UCSD-AML1 (cell line): Measurements from ENCODE around the gene USP1.
A peak's percentile ranks its signal among the peaks of the same experiment; 100 is the strongest.

Experiments
- DNase-seq: peaks from one replicate; lab custom pipeline; 2025; ENCODE audit not compliant: unreplicated experiment; lab: John Stamatoyannopoulos, UW

Gene USP1, protein sequence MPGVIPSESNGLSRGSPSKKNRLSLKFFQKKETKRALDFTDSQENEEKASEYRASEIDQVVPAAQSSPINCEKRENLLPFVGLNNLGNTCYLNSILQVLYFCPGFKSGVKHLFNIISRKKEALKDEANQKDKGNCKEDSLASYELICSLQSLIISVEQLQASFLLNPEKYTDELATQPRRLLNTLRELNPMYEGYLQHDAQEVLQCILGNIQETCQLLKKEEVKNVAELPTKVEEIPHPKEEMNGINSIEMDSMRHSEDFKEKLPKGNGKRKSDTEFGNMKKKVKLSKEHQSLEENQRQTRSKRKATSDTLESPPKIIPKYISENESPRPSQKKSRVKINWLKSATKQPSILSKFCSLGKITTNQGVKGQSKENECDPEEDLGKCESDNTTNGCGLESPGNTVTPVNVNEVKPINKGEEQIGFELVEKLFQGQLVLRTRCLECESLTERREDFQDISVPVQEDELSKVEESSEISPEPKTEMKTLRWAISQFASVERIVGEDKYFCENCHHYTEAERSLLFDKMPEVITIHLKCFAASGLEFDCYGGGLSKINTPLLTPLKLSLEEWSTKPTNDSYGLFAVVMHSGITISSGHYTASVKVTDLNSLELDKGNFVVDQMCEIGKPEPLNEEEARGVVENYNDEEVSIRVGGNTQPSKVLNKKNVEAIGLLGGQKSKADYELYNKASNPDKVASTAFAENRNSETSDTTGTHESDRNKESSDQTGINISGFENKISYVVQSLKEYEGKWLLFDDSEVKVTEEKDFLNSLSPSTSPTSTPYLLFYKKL

DNA sequence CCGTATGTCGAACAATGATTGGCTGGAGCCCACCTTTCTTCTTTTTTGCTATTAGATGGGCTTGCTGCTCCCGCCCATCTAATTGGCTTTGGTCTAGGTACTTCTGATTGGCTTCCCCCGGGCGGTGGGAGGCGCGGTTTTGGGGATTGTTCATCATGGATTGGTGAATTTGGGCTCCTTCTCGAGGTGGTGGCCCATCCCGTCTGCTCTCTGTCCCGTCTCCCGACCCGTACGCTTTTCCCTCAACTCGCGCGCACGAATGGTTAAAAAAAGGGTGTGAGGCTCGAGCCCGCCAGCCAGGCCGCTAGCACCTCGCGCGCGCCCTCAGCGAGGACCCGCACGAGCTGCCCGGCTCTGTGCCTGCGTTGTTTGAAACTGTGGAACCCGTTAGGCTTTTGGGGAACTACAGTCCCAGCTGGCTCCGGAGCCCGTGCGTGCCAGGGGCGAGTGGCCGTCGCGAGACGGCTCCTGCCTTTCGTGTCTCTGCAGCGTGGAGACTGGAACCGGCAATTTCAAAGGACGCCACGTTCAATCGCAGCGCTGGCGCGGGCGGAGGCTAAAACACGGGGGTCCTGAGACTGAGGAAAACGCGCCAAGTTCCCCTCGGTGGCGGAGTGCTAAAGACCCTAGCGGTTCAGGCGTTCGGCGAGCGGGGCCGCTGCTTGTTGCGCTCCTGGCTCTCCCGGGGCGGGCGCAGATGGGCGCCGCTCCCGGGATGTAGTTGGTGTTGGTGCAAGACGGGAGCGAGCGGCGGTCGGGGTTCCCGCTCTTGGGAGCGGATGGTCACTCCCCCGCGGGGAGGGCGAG lies at the start of gene USP1:
Gene USP1, plus strand, starts transcription at position 584 of the 807 bp plus-strand sequence. CDS start 2,819 bp downstream, outside the sequence.
- peak; percentile 100 for DNase-seq

- no peak for DNase-seq
These were observed 47.3 kb upstream of the USP1 start for GRCh38 chr1:62389531-62389930.

- DNase-seq = no peak
These were observed 46.8 kb upstream of the USP1 start for GRCh38 chr1:62390071-62390470.

- peak; percentile 41 for DNase-seq
These were observed 45.4 kb upstream of the USP1 start for GRCh38 chr1:62391369-62391971.

- DNase-seq = no peak
These were observed 43.9 kb upstream of the USP1 start for GRCh38 chr1:62392951-62393350.

DNA sequence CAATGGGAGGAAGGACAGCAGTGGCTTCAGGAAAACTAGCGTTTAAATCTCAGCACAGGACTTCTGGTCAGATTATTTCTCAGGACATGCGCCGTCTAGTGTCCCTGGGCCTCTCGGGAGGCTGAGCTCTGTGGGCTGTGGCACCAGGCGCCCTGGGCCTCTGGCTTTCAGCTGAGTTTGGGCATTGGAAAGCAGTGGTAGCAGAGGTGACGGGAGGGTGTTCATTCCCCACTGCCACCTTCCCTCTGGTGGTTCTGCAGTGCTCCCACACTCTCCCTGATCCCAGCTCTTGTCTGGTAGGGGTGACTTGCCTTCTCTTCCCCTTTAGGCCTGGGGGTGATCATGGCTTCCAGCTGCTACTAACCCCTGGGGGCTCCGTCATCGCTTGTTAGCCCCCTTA lies 42.2 kb upstream of the USP1 start:
- DNase-seq = no peak

DNA sequence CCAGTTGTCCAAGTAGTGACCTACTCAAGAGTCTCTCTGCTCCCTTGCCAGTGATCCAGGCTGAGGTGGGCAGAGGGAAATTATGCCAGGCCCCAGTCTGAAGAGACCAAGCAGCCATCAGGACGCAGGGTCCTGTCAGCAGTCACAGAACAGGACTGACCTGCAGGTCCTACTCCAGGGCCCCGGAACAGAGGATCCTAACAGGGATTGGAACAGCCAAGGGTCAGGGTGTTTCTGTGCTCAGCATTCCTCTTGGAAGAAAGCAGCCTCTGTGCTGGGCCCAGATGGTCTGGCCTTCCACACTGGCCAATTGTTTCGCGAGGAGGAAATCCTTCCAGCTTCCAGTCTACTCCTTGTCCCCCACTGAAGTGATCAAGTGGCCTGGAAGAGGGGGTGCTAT lies 41.6 kb upstream of the USP1 start:
- DNase-seq = no peak

DNA sequence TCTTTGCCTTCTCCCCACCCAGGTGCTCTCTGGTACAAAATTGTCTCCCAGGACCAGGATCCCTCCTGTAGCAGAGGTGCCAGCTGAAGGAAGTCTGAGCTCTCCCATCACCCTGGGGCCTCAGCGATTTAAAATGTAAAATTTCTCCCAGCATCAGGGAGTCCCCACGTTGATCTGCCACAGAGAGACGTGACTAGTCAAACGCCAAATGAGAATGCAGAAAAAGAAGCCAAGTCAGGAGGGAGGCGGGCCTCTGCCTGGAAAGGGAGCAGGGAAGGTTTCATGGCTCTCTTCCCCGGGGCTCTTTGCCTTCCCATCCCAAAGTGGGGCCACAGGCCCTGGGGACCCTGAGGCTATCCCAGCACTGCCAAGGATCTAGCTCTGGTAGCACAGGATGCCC lies 40.0 kb upstream of the USP1 start:
- DNase-seq = no peak

DNA sequence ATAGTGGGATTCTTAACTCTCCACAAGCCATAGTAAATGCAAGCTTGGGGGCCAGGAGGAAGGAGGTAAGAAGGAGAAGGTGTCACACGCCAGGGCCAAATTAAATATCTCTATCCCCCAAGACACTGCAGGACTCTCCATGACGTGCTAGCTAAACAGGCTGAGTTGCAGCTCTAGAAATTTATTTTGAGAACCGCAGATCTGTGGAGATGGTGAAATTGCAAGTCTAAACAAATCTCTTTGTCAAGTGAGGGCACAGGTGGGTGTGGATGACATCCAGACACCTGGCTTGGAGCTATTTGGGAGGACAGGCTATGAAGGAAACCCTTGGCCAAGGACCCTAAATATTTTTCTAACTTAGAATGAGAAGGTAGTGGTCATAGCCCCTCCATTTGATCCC lies 39.5 kb upstream of the USP1 start:
- DNase-seq = no peak

GRCh38 chr1:62398377-62398776 lies 38.5 kb upstream of the USP1 start:
- DNase-seq = no peak

GRCh38 chr1:62401034-62401760 lies 35.7 kb upstream of the USP1 start:
- no peak for DNase-seq

DNA sequence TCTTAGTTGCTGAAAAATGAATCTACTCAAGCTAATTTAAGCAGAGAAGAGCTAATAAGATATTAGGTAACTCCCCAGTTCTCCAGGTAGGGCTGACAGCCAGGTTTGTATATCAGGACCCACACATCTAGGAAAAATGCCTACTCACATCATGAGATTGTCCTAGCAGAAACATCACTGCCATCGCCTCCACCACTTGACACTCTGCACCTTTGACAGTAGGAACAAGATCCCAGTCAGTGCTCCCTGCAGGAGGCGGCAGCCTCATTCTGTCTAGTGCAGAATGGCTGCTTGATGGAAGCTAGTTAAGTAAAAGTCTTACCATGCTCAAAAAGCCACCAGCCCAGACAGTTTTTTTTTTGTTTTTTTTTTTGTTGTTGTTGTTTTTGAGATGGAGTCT lies 31.6 kb upstream of the USP1 start:
- no peak for DNase-seq

- DNase-seq = no peak
These were observed 30.3 kb upstream of the USP1 start for GRCh38 chr1:62406576-62406975.

DNA sequence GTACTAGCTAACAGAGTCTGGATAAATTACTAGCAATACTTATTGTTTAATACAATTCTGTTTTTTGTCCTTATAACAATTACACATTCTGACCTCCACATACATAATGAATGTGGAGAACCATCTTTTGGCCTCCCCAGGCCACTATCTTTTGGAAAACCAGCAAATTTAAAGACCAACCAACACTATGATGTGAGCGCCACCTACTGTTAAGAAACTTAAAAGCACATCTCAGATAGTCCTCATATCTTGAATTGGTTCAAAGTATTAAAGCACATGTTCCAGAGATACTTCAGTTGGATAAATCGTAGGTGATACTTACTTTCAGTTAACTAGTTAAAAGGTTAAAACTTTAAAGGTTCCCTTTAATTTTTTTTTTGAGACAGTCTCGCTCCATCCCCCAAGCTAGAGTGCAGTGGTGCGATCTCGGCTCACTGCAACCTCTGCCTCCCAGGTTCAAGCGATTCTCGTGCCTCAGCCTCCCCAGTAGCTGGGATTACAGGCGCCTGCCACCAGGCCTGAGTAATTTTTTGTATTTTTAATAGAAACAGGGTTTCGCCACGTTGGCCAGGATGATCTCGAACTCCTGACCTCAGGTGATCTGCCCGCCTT lies 29.3 kb upstream of the USP1 start:
- no peak for DNase-seq

DNA sequence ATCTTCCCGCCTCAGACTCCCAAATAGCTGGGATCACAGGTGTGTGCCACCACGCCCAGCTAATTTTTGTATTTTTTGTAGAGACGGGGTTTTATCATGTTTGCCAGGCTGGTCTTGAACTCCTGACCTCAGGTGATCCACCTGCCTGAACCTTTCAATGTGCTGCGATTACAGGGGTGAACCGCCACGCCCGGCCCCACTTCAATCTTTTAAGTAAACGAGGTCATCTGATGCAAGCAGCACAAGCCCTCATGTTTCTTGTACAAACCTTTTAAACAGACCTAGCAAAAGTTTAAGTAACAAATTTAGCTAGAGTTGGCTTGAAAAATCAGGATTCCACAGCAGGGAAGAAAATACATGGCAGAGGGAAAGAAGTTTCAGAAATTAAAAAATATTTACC lies 21.2 kb upstream of the USP1 start:
- DNase-seq = no peak

DNA sequence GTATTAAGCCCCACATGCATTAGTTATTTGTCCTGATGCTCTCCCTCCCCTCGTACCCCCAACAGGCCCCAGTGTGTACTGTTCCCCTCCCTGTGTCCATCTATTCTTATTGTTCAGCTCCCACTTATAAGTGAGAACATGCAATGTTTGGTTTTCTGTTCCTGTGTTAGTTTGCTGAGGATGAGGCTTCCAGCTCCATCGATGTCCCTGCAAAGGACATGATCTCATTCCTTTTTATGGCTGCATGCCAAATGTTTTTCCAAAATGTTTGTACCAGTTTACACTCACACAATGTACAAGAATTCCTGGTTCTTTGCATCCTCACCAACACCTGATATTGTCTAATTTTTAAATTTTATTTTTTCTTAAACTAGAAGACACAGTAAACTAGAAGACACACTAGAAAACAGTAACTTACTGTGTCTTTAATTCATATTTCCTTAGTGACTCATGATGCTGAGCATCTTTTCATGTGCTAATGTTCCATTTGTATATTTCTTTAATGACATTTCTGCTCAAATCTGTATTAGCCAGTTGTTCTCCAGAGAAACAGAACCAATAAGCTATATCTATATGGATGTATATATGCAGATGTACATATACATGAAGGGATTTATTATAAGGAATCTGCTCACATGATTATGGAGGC lies 19.4 kb upstream of the USP1 start:
- no peak for DNase-seq

GRCh38 chr1:62420214-62420613 lies 16.6 kb upstream of the USP1 start:
- DNase-seq = no peak

- DNase-seq = no peak
These were observed 13.1 kb upstream of the USP1 start for GRCh38 chr1:62423580-62424242.

DNA sequence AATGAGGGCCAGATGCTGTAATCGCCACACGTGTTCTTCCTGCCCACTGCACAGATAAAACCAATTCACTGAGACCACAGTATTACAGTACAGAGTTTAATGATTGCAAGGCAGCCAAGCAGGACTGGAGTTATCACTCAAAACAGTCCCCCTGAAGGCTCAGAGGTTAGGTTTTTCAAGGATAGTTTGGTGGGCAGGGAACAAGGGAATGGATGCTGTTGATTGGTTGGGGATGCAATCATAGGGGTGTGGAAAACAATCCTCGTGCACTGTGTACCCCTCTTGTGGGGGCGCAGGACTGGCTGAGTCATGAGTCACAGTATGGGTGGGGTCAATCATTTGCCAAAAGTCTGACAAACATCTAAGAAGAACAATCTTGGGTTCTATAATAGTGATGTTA lies 12.4 kb upstream of the USP1 start:
- DNase-seq = no peak
